WTC11 (cell line): ENCODE results near the gene UBLCP1. TPM values are rescaled to one million over a fixed set of nuclear protein-coding genes. Genes with fewer than 3 reads are reported as not detected.

Experiments
- ATAC-seq: fragments of 200-7000 bp; cut with Tn5 transposase; 2 replicates; pipeline ENCODE4 v1.10.0; 2021; ENCODE audit warnings: mild to moderate bottlenecking, moderate library complexity
- CTCF ChIA-PET: fragments of 300-600 bp; sonication (Branson Sonifier 250); formaldehyde crosslinking; loops from one replicate; lab custom pipeline; 2021; ENCODE audit warnings: antibody characterized with exemption; lab: Charles Lee
- POLR2A ChIA-PET: fragments of 350-600 bp; sonication (Branson Sonifier 250); formaldehyde crosslinking; loops from one replicate; lab custom pipeline; 2021; ENCODE audit warnings: antibody characterized with exemption; lab: Charles Lee
- DNase-seq: peaks from one replicate; pipeline ENCODE4 v3.0.0; 2021; ENCODE audit warnings: low spot score
- H3K27ac Mint-ChIP-seq: 2 replicates; pipeline ENCODE4 v1.8.0; 2021; ENCODE audit warnings: mixed read lengths
- H3K27me3 Mint-ChIP-seq: 2 replicates; pipeline ENCODE4 v1.8.0; 2021; ENCODE audit warnings: low read depth, mild to moderate bottlenecking, moderate library complexity, mixed read lengths
- H3K36me3 Mint-ChIP-seq: 2 replicates; pipeline ENCODE4 v1.8.0; 2021; ENCODE audit warnings: mixed read lengths
- H3K4me1 Mint-ChIP-seq: 2 replicates; pipeline ENCODE4 v1.8.0; 2022; ENCODE audit warnings: mixed read lengths
- H3K4me3 Mint-ChIP-seq: 2 replicates; pipeline ENCODE4 v1.8.0; 2021; ENCODE audit warnings: mild to moderate bottlenecking, moderate library complexity, mixed read lengths
- H3K9me3 Mint-ChIP-seq: 2 replicates; pipeline ENCODE4 v1.8.0; 2021; ENCODE audit warnings: mixed read lengths
- GABPB1 ChIP-seq: sonication (generic); formaldehyde crosslinking; IDR thresholded peaks from 2 replicates; pipeline ENCODE4 v1.8.1; 2023; ENCODE audit warnings: mild to moderate bottlenecking, missing genetic modification reagents
- JUN ChIP-seq: sonication (generic); formaldehyde crosslinking; IDR thresholded peaks from 2 replicates; pipeline ENCODE4 v1.8.0; 2023; ENCODE audit warnings: mild to moderate bottlenecking, missing genetic modification reagents
- NFATC4 ChIP-seq: fragments of 250-450 bp; sonication (Bioruptor Pico); IDR thresholded peaks from 2 replicates; pipeline ENCODE4 v1.9.0; 2021; ENCODE audit warnings: mild to moderate bottlenecking
- NR2C2 ChIP-seq: sonication (generic); formaldehyde crosslinking; IDR thresholded peaks from 2 replicates; pipeline ENCODE4 v1.8.0; 2022; ENCODE audit warnings: mild to moderate bottlenecking, missing genetic modification reagents
- PRRX2 ChIP-seq: fragments of 250-450 bp; sonication (Bioruptor Pico); IDR thresholded peaks from 2 replicates; pipeline ENCODE4 v1.8.0; 2021; ENCODE audit warnings: mild to moderate bottlenecking
- SP1 ChIP-seq: sonication (generic); formaldehyde crosslinking; conservative IDR thresholded peaks from 2 replicates; pipeline ENCODE4 v1.8.1; 2022; ENCODE audit warnings: missing genetic modification reagents
- TEAD1 ChIP-seq: sonication (generic); formaldehyde crosslinking; IDR thresholded peaks from 2 replicates; pipeline ENCODE4 v1.8.0; 2022; ENCODE audit warnings: mild to moderate bottlenecking, missing genetic modification reagents
- TEAD4 ChIP-seq: sonication (generic); formaldehyde crosslinking; IDR thresholded peaks from 2 replicates; pipeline ENCODE4 v1.8.0; 2022; ENCODE audit warnings: mild to moderate bottlenecking, missing genetic modification reagents
- ZBTB21 ChIP-seq: sonication (generic); formaldehyde crosslinking; IDR thresholded peaks from 2 replicates; pipeline ENCODE4 v1.8.1; 2023; ENCODE audit warnings: mild to moderate bottlenecking, missing genetic modification reagents, borderline replicate concordance
- ZNF317 ChIP-seq: sonication (generic); formaldehyde crosslinking; IDR thresholded peaks from 2 replicates; pipeline ENCODE4 v1.8.1; 2023; ENCODE audit warnings: low read depth, mild to moderate bottlenecking, moderate library complexity, missing genetic modification reagents, borderline replicate concordance
- ZNF396 ChIP-seq: fragments of 250-450 bp; sonication (Bioruptor Pico); IDR thresholded peaks from 2 replicates; pipeline ENCODE4 v1.8.0; 2021; ENCODE audit warnings: mild to moderate bottlenecking, moderate library complexity, borderline replicate concordance
- ZNF423 ChIP-seq: fragments of 250-450 bp; sonication (Bioruptor Pico); IDR thresholded peaks from 2 replicates; pipeline ENCODE4 v2.1.2; 2022; ENCODE audit warnings: mild to moderate bottlenecking, moderate library complexity
- total RNA-seq: library from RNA; stranded (reverse); gene quantifications from 3 replicates; pipeline ENCODE4 v1.2.3, GENCODE V29; 2021
- TF ChIP-seq, protein P1 (sequence below): sonication (generic); formaldehyde crosslinking; IDR thresholded peaks from 2 replicates; pipeline ENCODE4 v1.8.0; 2023; ENCODE audit warnings: missing genetic modification reagents, mild to moderate bottlenecking, borderline replicate concordance
- TF ChIP-seq, protein P2 (sequence below): sonication (generic); formaldehyde crosslinking; IDR thresholded peaks from 2 replicates; pipeline ENCODE4 v1.8.0; 2023; ENCODE audit warnings: missing genetic modification reagents
- TF ChIP-seq, protein P3 (sequence below): sonication (generic); formaldehyde crosslinking; IDR thresholded peaks from 2 replicates; pipeline ENCODE4 v1.8.1; 2023; ENCODE audit warnings: mild to moderate bottlenecking, missing genetic modification reagents, moderate library complexity
- TF ChIP-seq, protein P4 (sequence below): fragments of 250-450 bp; sonication (Bioruptor Pico); IDR thresholded peaks from 2 replicates; pipeline ENCODE4 v1.9.0; 2021; ENCODE audit warnings: mild to moderate bottlenecking
- TF ChIP-seq, protein P5 (sequence below): sonication (generic); formaldehyde crosslinking; IDR thresholded peaks from 2 replicates; pipeline ENCODE4 v1.8.1; 2022; ENCODE audit warnings: mild to moderate bottlenecking, moderate library complexity, missing genetic modification reagents
- TF ChIP-seq, protein P6 (sequence below): sonication (generic); formaldehyde crosslinking; IDR thresholded peaks from 2 replicates; pipeline ENCODE4 v1.8.0; 2022; ENCODE audit warnings: missing genetic modification reagents
- TF ChIP-seq, protein P7 (sequence below): fragments of 250-450 bp; sonication (Bioruptor Pico); IDR thresholded peaks from 2 replicates; pipeline ENCODE4 v2.1.2; 2022; ENCODE audit warnings: mild to moderate bottlenecking, moderate library complexity
- TF ChIP-seq, protein P8 (sequence below): sonication (generic); formaldehyde crosslinking; IDR thresholded peaks from 2 replicates; pipeline ENCODE4 v1.8.0; 2022; ENCODE audit warnings: mild to moderate bottlenecking, missing genetic modification reagents

The UBLCP1 gene
- total RNA-seq, 1 experiment from 2014 or later: 31.0 TPM

DNA sequence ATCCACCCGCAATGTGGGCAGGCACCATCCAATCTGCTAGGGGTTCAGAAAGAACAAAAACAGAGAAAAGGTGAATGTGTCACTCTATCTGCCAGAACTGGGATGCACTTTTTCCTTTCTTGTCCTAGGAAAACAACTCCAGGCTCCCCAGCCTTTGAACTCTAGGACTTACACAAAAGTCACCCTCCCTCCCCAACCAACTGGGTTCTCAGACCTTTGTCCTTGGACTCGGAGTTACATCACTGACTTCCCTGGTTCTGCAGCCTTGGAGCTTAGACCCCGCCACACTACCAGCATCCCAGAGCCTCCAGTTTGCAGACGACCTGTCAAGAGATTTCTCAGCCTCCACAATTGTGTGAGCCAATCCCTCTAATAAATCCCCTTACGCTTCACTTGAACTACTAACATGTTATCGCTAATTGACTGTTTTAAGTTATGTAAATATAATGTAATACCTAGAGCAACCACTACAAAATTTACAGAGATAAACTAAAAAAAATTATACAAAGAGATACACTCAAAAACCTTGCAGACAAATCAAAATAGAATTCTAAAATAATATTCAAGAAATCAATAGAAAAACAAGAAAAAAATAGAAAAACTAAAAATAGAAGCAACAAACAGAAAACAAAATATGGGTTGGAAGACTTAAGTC lies 5.3 kb upstream of the UBLCP1 start:
- CTCF ChIA-PET: no interaction called here
- Mint-ChIP-seq H3K9me3 (peaks cover 9% of the 10 kb centered on the region), H3K36me3 (no peaks in the 10 kb centered on the region), H3K27ac (no peak overlapping the region), H3K4me3 (no peak overlapping the region), H3K27me3 (peaks cover 84% of the 10 kb centered on the region), H3K4me1 (peaks cover 2% of the 10 kb centered on the region)
- ATAC-seq (no peak), DNase-seq (no peak)
- POLR2A ChIA-PET: no interaction called here
- TF ChIP-seq, protein P1, sequence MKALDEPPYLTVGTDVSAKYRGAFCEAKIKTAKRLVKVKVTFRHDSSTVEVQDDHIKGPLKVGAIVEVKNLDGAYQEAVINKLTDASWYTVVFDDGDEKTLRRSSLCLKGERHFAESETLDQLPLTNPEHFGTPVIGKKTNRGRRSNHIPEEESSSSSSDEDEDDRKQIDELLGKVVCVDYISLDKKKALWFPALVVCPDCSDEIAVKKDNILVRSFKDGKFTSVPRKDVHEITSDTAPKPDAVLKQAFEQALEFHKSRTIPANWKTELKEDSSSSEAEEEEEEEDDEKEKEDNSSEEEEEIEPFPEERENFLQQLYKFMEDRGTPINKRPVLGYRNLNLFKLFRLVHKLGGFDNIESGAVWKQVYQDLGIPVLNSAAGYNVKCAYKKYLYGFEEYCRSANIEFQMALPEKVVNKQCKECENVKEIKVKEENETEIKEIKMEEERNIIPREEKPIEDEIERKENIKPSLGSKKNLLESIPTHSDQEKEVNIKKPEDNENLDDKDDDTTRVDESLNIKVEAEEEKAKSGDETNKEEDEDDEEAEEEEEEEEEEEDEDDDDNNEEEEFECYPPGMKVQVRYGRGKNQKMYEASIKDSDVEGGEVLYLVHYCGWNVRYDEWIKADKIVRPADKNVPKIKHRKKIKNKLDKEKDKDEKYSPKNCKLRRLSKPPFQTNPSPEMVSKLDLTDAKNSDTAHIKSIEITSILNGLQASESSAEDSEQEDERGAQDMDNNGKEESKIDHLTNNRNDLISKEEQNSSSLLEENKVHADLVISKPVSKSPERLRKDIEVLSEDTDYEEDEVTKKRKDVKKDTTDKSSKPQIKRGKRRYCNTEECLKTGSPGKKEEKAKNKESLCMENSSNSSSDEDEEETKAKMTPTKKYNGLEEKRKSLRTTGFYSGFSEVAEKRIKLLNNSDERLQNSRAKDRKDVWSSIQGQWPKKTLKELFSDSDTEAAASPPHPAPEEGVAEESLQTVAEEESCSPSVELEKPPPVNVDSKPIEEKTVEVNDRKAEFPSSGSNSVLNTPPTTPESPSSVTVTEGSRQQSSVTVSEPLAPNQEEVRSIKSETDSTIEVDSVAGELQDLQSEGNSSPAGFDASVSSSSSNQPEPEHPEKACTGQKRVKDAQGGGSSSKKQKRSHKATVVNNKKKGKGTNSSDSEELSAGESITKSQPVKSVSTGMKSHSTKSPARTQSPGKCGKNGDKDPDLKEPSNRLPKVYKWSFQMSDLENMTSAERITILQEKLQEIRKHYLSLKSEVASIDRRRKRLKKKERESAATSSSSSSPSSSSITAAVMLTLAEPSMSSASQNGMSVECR (CRISPR knock-in tag): no peak
- TF ChIP-seq GABPB1 (CRISPR knock-in tag): 0 out of 2 replicates have a peak, but pooled peaks have one; percentile 51

DNA sequence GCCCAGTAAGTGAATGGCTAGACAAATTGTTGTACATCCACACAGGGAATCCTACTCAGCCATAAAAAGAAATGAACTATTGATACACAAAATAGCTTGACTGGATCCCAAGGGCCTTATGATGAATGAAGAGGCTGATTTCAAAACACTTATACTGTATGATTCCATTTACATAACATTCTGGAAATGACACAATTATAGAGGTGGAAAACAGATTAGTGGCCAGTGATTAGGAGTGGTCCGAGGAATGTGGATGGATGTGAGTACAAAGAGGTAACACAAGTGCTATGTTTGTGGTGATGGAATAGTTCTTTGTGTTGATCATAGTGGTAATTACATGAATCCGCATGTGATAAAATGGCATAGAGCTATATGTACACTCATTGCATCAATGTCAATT lies 4.7 kb upstream of the UBLCP1 start:
- no peak for DNase-seq

More for the DNA sequence above, 4.7 kb upstream of the UBLCP1 start:
- H3K9me3 Mint-ChIP-seq: peaks cover 9% of the 10 kb centered on the region
- TF ChIP-seq SP1 (CRISPR knock-in tag) (no peak), ZNF396 (CRISPR knock-in tag) (no peak), JUN (no peak), TEAD1 (CRISPR knock-in tag) (no peak), ZNF423 (CRISPR knock-in tag) (no peak), NR2C2 (CRISPR knock-in tag) (no peak), NFATC4 (CRISPR knock-in tag) (no peak), ZNF317 (CRISPR knock-in tag) (no peak), ZBTB21 (CRISPR knock-in tag) (no peak), GABPB1 (CRISPR knock-in tag) (no peak), PRRX2 (CRISPR knock-in tag) (no peak), TEAD4 (CRISPR knock-in tag) (no peak)
- TF ChIP-seq, protein P2, sequence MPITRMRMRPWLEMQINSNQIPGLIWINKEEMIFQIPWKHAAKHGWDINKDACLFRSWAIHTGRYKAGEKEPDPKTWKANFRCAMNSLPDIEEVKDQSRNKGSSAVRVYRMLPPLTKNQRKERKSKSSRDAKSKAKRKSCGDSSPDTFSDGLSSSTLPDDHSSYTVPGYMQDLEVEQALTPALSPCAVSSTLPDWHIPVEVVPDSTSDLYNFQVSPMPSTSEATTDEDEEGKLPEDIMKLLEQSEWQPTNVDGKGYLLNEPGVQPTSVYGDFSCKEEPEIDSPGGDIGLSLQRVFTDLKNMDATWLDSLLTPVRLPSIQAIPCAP (CRISPR knock-in tag): no peak
- TF ChIP-seq, protein P3, sequence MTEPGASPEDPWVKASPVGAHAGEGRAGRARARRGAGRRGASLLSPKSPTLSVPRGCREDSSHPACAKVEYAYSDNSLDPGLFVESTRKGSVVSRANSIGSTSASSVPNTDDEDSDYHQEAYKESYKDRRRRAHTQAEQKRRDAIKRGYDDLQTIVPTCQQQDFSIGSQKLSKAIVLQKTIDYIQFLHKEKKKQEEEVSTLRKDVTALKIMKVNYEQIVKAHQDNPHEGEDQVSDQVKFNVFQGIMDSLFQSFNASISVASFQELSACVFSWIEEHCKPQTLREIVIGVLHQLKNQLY (CRISPR knock-in tag): no peak
- TF ChIP-seq, protein P4, sequence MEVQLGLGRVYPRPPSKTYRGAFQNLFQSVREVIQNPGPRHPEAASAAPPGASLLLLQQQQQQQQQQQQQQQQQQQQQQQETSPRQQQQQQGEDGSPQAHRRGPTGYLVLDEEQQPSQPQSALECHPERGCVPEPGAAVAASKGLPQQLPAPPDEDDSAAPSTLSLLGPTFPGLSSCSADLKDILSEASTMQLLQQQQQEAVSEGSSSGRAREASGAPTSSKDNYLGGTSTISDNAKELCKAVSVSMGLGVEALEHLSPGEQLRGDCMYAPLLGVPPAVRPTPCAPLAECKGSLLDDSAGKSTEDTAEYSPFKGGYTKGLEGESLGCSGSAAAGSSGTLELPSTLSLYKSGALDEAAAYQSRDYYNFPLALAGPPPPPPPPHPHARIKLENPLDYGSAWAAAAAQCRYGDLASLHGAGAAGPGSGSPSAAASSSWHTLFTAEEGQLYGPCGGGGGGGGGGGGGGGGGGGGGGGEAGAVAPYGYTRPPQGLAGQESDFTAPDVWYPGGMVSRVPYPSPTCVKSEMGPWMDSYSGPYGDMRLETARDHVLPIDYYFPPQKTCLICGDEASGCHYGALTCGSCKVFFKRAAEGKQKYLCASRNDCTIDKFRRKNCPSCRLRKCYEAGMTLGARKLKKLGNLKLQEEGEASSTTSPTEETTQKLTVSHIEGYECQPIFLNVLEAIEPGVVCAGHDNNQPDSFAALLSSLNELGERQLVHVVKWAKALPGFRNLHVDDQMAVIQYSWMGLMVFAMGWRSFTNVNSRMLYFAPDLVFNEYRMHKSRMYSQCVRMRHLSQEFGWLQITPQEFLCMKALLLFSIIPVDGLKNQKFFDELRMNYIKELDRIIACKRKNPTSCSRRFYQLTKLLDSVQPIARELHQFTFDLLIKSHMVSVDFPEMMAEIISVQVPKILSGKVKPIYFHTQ (CRISPR knock-in tag): no peak
- TF ChIP-seq, protein P5, sequence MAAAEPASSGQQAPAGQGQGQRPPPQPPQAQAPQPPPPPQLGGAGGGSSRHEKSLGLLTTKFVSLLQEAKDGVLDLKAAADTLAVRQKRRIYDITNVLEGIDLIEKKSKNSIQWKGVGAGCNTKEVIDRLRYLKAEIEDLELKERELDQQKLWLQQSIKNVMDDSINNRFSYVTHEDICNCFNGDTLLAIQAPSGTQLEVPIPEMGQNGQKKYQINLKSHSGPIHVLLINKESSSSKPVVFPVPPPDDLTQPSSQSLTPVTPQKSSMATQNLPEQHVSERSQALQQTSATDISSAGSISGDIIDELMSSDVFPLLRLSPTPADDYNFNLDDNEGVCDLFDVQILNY: no peak
- TF ChIP-seq, protein P6, sequence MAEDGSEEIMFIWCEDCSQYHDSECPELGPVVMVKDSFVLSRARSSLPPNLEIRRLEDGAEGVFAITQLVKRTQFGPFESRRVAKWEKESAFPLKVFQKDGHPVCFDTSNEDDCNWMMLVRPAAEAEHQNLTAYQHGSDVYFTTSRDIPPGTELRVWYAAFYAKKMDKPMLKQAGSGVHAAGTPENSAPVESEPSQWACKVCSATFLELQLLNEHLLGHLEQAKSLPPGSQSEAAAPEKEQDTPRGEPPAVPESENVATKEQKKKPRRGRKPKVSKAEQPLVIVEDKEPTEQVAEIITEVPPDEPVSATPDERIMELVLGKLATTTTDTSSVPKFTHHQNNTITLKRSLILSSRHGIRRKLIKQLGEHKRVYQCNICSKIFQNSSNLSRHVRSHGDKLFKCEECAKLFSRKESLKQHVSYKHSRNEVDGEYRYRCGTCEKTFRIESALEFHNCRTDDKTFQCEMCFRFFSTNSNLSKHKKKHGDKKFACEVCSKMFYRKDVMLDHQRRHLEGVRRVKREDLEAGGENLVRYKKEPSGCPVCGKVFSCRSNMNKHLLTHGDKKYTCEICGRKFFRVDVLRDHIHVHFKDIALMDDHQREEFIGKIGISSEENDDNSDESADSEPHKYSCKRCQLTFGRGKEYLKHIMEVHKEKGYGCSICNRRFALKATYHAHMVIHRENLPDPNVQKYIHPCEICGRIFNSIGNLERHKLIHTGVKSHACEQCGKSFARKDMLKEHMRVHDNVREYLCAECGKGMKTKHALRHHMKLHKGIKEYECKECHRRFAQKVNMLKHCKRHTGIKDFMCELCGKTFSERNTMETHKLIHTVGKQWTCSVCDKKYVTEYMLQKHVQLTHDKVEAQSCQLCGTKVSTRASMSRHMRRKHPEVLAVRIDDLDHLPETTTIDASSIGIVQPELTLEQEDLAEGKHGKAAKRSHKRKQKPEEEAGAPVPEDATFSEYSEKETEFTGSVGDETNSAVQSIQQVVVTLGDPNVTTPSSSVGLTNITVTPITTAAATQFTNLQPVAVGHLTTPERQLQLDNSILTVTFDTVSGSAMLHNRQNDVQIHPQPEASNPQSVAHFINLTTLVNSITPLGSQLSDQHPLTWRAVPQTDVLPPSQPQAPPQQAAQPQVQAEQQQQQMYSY: no peak
- TF ChIP-seq, protein P7, sequence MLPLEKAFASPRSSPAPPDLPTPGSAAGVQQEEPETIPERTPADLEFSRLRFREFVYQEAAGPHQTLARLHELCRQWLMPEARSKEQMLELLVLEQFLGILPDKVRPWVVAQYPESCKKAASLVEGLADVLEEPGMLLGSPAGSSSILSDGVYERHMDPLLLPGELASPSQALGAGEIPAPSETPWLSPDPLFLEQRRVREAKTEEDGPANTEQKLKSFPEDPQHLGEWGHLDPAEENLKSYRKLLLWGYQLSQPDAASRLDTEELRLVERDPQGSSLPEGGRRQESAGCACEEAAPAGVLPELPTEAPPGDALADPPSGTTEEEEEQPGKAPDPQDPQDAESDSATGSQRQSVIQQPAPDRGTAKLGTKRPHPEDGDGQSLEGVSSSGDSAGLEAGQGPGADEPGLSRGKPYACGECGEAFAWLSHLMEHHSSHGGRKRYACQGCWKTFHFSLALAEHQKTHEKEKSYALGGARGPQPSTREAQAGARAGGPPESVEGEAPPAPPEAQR: no peak
- TF ChIP-seq, protein P8, sequence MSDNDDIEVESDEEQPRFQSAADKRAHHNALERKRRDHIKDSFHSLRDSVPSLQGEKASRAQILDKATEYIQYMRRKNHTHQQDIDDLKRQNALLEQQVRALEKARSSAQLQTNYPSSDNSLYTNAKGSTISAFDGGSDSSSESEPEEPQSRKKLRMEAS (CRISPR knock-in tag): no peak
- CTCF ChIA-PET: no interaction called here
- no peak overlapping the region for H3K4me3 Mint-ChIP-seq
- ATAC-seq: no peak
- peaks cover 2% of the 10 kb centered on the region for H3K4me1 Mint-ChIP-seq
- POLR2A ChIA-PET: no interaction called here
- H3K27me3 Mint-ChIP-seq: peaks cover 80% of the 10 kb centered on the region
- H3K27ac Mint-ChIP-seq: no peak overlapping the region
- H3K36me3 Mint-ChIP-seq: no peaks in the 10 kb centered on the region
